Ureter (tissue), 1 donor: Measurements from ENCODE around the gene BLMH. TPM values are rescaled to one million over a fixed set of nuclear protein-coding genes. Genes with fewer than 3 reads are reported as not detected.

ENCODE experiments used
- DNase-seq: peaks from one replicate; pipeline ENCODE4 v3.0.0-alpha.2; 2020; ENCODE audit warnings: low spot score
- total RNA-seq: library from RNA; stranded (reverse); gene quantifications from one replicate; pipeline ENCODE4 v1.2.4, GENCODE V29; 2023
- donor health status: DM: yes; HTN: yes; CAD: no.

The BLMH gene
- total RNA-seq, 1 donor from 2014 or later, result 30.7 TPM

DNA sequence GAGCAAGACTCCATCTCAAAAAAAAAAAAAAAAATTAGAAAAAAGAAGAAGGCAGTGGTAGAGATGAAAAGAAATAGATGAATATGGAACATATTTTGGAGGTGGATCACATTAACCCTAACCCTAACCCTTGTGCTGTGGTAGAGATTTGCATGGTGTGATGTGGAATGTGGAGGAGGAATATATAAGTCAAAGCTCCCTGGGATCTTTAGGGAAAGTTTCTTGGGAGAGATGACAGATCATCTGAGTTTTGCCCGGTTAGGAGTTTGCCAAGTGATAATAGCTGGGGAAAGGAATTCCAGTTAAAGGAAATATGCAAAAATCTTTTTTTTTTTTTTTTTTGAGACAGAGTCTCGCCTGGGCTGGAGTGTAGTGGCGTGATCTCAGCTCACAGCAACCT lies 13.0 kb upstream of the BLMH start:
- no peak for DNase-seq

DNA sequence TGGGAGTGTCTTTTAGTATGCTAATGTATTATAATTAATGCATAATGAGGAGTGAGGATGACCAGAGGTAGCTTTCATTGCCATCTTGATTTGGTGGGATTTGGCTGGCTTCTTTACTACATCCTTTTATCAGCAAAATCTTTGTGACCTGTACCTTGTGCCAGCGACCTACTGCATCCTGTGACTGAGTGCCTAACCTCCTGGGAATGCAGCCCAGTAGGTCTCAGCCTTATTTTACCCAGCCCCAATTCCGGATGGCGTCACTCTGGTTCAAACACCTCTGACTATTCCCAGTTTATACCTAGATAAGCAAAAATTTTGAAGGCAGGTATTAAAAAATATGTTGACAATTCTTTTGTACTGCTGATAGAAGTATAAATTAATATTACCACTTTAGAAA lies 10.5 kb upstream of the BLMH start:
- DNase-seq, result no peak

DNA sequence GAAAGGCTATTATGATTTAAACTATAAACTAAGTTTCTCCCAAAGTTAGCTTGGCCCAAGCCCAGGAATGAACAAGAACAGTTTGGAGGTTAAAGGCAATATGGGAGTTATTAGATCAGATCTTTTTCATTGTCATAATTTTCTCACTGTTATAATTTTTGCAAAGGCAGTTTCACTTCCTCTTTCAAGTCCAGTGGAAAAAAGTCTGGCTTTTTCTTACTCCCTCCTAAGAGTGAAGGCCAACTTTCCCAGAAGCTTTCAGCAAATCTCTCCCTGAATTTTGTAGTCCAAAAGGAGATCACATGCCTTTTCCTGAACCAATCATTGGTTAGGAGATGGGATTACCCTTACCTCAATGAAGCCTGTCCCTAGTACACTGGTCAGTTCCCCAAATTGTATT lies 9.1 kb upstream of the BLMH start:
- no peak for DNase-seq

DNA sequence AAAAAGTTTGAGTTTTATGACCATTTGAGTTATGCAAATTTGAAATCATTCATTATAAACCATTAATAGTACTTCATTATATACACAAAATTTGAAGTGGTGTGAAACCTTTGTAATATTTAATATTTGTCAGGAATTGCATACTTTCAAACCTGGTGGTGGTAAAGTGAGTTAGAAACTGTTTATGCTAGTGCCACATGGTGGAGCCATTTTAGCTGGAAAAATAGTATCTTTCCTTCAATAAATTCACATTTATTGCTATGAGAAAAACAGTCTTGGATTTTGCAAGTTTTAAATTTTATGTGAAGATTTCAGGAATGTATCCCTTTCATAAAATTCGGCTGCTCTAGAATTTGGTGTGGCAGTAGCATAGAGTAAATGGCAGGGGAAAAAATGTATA lies 7.3 kb upstream of the BLMH start:
- no peak for DNase-seq

DNA sequence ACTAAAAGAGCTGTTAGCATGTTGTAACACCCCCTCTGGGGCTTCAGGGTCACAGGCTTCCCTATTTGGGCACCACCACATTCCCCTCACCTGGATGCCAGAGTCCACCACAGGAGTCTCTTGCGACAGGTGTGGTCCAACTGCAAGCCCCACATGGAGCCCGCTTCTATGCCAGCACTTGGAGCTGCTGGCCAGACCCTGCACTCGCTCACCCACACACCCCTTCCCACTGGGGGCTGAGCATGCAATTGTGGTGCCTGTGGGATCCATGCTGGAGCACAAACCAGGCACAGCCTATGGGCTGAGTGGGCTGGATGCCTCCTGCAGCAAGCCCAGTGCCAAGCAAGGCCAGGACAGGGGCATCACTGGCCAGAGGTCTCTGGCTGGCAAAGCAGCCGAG lies 6.0 kb upstream of the BLMH start:
- DNase-seq, result no peak

DNA sequence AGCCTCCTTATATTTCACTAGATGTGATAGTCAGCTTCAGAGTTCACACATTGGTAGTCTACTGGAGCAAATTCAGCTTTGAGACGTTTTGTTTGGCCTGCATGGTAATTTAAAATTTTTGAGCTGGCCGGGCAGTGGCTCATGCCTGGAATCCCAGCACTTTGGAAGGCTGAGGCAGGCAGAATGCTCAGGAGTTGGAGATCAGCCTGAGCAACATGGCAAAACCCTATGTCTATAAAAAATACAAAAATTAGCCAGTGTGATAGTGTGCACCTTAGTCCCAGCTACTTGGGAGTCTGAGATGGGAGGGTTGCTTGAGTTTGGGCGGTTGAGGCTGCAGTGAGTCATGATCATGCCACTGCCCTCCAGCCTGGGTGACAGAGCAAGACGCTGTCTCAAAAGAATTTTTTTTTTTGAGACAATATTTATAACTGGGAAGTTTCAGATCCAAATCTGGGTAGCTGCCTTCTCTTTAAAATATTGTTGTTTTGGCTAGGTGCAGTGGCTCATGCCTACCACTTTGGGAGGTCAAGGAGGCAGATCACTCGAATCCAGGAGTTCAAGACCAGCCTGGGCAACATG lies 4.8 kb upstream of the BLMH start:
- no peak for DNase-seq

DNA sequence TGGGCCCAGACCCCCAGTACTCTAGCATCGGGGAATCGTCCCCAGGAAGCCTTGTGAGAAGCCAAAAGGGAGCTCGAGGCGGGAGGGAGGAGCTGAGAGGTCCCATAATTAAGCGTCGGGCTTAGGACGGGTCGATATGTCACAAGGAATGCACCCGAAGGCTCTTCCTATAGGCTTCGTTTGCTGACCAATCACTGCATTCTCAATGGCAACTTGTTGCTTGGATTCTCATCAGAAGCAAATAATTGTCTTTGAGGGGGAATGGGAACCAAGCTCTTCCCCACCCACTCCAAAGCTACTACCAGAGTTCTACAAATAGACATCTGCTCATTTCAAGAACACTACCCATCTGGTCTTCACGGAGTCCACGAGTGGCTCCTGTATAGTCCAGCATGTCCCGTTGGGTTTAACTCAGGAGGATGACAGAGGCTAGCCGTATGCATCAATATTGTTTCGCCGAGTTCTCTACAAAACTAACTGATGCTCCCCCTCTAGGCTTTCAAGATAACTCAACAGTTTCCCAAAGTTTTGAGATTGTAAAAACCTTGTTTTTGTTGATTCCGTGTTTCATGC lies 628 bp upstream of the BLMH start:
- DNase-seq, result no peak

DNA sequence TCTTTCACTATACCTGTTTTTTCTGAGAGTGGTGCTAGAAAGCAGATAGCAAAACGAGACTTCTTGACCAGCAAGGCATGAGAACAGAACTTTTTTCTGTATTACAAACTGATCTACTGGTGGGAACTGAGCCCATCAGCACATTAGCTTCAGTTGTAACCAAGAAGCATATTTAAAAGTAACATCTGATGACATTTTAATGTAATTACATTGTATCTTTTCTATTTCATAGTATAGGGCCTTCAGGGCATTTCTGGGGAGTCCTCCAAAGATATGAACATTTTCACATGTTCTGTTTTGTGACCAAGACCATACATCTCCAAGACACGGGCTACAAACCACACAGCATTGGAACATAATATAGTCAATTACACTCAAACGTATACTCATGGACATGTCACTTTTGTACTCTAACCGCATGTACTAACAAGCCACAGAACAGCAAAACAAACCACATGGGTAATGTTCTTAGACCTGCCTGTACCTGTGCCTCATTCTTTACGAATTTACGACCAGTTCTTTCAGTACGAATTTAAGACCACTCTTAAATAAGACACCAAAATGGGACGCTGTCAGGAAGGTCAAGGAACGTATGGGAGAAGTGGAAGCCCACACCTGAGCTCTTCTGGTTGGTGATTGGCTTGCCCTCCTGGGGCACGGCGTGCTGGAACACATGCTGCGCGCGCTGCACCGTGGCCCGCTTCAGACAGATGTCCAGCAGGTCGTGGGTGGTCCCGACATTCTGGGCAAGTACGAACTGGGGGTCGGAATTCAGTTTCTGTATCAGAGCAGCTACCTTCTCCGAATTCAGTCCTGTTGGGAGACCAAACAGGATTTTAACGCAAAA lies 825 bp downstream of the BLMH start:
- DNase-seq, result no peak

DNA sequence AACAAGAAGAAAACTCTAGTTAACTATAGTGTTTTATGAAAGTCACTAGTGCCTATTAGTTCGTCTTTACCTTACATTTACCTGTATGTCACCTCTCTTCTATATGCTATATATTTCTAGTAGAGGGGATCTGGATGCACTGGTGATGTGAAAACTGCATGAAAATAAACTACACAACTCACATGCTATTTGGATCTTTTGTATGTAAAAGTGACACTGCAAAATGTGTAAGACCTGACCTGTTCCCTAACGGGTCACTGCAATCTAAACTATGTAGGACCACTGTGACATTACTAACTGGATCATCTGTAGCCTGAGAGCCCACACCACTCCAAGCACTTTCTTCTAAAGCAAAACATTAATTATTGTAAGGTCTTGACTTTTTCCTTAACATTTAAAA lies 1.7 kb downstream of the BLMH start:
- no peak for DNase-seq

DNA sequence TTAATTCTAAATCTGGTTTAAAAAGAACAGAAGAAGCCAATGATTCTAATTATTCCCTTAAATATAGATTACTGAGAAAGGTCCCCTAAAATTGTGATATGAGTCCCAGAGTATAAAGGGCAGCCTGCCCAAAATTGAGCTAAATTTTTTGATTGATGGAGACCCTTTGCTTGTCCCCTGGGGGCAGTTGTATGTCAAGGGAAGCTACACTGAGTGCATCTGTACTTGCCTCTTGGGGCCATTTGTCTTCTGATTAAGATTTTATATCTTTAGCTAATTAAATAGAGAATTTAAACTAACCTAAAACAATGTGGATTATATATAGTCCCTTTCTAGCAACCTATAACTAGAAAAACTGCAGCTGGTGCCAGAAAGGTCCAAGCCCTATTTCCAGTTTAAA lies 12.6 kb downstream of the BLMH start:
- DNase-seq, result no peak

DNA sequence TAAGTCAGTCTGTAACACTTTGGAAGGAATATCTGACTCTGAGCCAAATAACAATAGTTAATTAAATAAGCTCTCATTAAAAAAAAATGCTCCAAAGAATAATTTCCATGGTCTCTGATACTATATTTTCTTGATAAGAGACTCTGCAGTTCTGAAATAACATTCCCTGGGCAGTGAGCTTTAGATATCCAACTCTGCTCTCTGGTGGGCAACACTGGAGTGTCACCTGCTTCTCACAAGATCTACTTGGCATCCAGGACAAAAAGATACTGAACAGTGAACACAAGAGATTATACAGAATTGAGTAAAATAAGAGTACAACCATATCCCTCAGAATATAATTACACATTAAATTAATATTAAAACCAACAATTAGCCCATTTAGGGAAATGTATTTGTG lies 13.7 kb downstream of the BLMH start:
- DNase-seq, result no peak

DNA sequence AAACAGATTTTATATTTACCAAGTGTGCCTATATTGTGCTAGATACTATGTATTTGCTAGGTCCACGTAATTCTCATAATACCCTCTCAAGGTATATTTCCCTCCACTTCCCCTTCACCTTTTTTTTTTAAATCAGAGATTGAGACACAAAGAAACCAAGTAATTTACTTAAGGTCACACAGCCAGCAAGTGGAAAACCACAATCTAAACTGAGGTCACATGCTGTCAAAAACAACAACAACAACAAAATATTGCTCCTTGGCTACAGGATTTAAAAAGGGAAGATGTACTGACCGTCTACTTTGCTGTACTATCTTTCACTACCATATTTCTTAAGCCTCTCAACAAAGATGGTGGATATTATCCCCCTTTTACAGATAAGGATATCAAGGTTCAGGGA lies 15.8 kb downstream of the BLMH start:
- DNase-seq, result no peak

DNA sequence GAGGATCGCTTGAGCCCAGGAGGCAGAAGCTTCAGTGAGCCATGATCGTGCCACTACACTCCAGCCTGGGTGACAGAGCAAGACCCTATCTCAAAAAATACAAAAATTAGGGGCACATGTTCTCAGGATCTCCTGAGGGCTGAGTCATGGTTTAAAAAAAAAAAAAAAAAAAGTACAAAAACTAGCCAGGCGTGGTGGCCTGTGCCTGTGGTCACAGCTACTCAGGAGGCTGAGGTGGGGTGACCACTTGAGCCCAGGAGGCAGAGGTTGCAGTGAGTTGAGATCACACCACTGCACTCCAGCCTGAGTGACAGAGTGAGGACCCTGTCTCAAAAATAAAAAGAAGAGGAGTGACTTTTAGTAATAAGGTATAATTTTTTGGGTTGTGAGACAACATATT lies 16.9 kb downstream of the BLMH start:
- DNase-seq, result no peak

DNA sequence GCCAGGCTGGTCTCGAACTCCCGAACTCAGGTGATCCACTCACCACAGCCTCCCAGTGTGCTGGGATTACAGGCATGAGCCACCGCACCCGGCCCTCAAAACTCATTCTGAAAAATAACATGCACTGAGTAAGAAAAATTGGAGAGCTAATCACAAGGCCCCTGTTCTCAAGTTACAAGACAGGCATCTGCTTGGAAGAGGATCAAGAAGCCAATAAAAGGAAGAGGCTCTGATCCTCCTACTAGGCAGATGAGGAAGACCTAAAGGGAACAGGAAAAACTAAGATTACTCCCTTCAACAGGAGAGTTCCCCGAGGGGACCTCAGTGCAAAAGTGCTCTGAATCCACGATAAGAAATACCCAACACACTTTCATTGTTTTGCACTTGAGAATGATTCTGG lies 18.4 kb downstream of the BLMH start:
- no peak for DNase-seq

DNA sequence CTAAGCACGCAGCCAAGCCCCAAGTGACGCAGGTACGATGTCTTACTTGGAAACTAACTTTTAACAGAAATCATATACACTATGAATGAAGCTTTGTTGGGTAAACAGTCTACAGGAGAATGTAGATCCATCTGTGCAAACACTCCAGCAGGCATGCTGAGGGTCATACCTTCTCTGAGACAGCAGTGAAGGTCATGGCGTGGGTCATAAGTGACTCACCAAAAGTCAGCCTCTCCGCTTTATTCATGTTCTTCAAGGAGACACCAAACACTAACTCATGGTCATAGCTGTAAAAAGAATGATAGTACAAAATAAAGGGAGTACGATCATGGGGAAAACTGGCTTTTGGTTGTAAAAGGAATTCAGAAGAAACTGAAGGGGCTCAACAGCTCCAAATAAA lies 20.6 kb downstream of the BLMH start:
- no peak for DNase-seq

DNA sequence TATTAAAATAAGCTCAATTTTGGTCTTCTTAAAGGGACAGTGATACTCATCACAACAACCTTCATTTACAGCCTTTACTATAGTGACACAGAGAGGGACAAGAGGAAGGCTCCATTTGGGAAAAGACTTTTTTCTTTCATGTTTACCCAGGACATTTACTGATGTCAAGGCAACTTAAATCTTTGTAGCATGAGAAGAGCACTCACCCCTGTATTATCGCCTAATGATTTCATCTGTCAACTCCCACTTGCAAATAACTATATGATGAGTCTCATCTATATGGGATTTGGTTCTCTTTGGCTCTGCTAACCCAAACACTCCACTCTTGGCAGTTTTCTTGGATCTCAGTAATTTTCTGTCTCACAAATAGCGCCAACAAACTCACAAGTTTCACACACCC lies 24.1 kb downstream of the BLMH start:
- DNase-seq, result no peak

DNA sequence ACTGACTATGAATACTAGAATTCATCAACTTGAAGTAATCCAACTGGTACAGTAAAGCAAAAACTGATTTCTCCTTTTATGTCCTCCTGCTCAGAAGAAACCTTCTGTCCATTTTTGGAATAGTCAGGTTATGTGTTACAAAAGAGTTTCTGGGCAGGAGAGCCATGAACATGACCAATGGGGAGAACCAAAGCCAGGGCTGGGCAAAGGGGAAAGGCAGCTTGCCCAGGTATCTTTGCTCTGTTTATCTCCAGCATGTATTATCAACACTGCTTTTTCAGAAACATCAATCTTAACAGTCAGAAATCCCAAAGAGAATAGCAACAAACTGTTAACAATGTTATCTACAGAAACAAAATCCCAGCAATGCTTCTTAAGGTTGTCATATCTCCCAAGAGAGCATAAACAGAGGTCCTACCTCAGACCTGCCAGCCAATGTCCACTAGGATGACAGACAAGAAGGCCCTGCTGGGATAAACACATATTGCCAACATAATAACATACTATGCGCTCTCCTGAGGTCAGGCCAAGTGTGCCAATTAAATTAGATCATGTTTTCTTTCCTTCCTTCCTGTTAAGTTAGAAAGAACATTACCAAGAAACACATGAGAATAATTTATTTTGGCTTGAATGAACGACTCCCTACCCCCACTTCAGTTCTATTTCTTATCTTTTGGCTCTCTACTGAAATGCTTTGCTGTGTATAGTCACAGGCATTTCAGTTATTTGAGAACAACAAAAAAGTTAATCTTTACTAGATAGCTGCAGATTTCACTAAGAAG lies 28.0 kb downstream of the BLMH start:
- no peak for DNase-seq

DNA sequence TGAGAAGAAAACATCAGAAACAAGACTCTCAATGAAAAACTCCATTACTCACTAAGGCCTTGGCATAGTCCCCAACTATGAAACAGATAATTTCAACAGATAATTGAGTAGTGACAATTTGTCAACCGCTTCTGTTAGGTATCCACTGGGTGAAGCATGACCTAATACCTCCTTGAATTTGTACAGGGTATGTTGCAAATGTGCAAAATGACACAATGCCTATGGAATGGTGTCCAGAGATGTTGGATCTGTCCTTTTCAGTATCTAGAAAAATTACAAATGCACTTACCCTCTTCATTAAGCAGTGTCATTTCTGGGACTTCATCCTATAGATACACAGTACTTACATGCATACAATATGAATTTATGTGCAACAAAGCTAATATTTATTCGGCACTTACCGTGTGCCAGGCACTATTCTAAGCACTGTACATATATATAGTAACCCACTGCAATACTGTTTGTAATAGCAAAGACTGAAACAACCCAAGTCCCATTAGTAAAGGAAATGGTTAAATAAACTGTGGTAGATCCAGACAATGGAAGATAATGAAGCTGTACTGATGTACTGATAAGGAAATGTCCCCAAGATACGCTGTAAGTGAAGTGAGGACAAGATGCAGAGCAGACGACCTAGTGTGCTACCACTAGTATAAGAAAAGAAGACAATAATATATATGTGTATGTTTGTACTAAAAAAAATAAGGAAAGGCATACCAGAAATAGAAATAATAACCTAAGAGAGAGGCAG lies 34.8 kb downstream of the BLMH start:
- DNase-seq, result no peak

DNA sequence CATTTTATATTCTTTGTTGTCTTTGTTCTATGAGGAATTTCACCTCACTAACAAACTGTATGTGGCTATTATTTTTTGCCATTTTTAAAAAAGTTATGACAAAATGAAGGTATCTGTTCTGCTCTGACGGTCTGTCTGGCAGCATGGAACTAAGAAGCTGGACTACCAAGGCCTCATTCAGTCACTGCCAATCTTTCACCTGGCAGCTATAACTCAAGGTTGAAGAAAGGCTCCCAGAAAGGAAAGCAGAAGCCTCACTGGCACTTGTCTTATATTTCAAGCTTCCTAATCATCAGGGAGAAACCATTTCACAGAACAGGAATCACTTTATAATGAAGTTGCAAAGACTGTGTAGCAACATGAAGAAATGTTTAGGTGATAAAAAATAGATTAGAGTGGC lies 37.6 kb downstream of the BLMH start:
- no peak for DNase-seq

DNA sequence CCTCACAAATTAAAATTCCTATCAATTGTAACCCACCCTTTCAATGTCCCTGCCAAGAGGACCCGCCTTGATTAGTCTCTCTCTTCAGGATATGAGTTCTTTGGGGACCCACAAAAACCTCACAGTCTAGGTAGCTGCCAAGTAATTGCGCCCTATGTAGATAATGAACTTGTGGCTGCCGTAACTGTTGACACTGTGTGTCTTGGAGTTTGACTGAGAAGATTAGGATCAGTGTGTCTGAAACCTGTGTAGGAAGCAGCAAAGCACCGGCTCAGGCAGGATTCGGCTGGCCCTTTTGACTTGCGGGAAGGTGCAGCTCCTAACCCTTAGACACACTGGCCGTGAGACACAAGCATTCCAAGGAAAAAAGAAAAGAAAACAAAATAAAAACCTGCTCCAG lies 38.4 kb downstream of the BLMH start:
- DNase-seq, result peak; percentile 70

DNA sequence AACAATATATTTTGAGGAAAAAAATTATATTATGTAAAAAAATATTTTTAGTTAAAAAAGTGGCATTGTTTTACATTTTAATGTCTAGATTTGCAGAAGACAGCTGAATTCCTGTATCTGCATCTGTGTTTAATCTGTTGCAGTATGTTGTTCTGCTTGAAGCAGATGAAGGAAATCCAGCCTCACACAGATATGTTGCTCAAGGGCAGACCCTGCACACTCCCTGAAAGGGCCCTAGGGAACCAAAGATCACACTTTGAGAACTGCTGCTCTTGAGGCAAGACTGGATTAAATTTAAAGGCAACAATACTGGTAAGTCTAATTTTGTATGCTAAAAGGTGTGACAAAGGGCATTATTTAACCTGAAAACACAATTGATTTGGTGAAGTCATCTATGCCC lies 39.8 kb downstream of the BLMH start:
- DNase-seq, result no peak

DNA sequence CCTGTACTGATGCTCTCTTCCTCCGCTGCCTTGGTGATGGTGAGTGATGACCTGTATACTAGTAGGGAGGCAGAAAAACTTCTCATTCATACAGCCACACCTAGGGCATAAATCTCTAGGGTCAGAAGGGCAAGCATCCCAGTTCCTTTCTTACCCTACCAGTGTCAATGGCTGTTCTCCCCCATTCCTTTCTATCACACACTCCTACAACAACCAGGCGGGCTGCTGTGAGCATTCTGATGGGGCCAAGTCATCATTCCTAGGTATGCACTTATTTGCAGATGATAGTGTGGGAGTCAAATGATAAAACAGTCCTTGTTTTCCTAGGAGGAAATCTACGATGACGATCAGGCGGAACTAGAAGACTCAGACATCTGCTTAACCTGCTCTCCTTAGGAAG lies 42.3 kb downstream of the BLMH start:
- no peak for DNase-seq
